Endometrial microvascular endothelial cells (primary cell): ENCODE results near the gene C5orf22. TPM values are rescaled to one million over a fixed set of nuclear protein-coding genes. Genes with fewer than 3 reads are reported as not detected.
"Not testable (repeated sequence)": the region's sequence is repeated elsewhere in the genome, so short reads cannot be mapped to it uniquely, and the experiment has no call there.

Experiments
- in situ Hi-C: cut with HindIII; loops from 2 replicates; pipeline ENCODE4 v1.10.0; 2017; ENCODE audit warnings: low sequenced_read_pairs, low pct_unique_long_range_greater_than_20kb; ENCODE audit errors: inconsistent ontology term
- total RNA-seq: library from RNA; depleted of rRNA; stranded (reverse); fragments of >200 nt; gene quantifications from one replicate; pipeline ENCODE4 v1.2.3, GENCODE V29; 2015; ENCODE audit errors: inconsistent ontology term

The C5orf22 gene
- total RNA-seq, 1 donor from 2014 or later, result 12.7 TPM

DNA sequence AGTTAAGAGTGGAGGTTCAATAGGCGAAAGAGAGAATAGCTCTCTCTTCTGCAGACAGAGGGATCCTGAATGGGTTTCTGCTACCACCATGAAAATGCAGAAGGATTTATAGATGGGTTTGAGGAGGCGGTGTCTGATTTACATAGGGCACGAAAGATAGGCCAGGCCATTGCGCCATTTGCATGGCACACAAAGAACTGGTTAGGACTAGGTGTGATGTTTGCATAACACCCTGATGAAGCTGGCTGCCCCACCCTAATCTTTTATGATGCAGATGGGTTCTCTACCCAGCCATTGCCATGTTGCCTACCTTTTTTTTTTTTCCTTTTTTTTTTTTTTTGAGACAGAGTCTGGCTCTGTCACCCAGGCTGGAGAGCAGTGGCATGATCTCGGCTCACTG lies 55.4 kb downstream of the C5orf22 start:
- in situ Hi-C loops, result no loop called here

DNA sequence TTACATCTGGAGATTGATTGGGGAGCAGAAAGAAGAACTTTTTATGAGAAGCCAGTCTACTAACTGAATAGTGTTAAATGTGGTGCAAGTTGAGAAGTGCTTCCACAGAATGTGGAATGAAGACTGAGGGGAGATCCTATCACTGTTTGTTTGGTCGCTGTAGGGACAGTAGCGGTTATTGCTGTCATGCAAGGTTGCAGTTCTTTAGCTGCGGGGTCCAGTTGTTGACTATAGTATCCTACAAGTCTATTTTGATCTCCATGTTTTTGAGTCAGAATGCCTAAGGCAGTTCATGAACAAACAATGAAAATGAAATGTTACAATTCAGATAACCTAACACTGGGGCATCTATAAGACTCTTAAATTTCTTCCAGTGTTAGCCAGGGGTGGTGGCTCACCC lies 61.6 kb downstream of the C5orf22 start:
- in situ Hi-C loops, result no loop called here

DNA sequence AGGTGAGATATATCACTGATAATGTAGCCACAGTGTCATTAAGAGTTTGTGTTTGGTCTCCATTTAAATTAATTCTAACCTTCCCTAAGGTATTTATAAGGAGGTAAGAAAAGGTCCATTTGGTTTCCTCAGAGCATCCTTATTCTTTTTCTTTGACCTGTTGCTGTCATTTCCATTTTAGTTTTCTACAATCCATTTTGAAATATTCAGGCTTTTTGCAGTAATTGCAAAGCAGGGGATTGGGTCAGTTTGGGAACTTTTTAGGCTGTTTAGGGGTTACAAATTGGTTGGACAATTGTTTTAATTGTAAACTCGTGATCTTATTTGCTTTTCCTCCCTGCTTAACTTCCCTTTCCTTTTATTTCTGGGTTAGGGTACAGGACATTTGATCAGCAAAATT lies 64.3 kb downstream of the C5orf22 start:
- in situ Hi-C loops, result no loop called here

DNA sequence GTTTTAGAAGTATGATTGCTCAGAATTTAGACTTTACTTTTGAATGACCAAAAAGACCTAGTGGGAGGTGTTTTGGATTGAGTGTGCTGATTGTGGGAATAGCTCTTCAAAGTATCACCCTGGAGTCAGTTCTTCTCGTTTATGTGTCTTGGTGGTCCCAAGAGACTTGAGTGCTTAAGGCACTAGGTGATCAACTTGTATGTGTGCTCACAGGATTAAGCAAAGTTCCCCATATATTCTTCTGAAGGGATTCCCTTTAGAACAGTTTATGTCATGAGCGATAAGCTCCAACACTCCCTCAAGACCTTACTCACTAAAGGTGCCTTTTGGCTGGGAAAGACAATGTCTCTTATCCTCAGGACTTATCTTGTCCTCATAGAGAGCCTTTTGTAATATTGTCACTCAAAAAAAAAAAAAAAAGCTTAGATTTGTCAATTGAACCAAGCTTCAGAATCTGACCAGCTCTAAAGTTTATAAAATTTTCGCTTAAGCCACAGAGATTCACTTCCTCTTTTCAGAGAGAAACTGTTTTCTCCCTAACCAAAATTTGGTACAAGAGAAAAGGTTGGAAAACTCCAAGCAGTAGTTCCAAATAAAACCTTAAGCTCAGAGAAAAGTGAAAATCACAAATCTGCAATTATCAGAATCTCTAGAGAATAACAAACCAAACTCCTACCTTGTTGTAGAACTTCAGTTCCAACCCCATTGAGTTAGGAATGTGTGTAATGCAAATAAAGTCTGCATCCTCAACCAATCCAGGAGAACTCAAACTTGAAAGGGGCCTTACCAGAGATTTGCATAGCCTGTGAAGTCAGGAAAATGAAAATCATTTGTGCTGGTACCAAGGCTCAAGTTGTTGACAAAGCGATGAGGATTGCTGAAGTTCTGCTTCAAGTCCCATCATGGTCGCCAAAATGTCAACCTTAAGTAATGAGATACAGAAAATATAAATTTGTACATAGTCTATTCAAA lies 66.8 kb downstream of the C5orf22 start:
- in situ Hi-C loops, result no loop called here

DNA sequence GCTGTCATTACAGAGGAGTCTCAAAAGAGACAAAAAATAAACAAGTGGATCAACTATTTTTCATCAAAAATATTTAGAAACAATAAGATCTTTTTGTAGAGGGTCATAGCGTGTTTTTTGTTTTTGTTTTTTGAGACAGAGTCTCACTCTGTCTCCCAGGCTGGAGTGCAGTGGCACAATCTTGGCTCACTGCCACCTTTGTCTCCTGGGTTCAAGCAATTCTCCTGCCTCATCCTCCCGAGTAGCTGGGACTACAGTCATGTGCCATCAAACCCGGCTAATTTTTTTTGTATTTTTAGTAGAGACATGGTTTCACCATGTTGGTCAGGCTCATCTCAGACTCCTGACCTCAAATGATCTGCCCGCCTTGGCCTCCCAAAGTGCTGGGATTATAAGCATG lies 70.2 kb downstream of the C5orf22 start:
- in situ Hi-C loops, result not testable (repeated sequence)

DNA sequence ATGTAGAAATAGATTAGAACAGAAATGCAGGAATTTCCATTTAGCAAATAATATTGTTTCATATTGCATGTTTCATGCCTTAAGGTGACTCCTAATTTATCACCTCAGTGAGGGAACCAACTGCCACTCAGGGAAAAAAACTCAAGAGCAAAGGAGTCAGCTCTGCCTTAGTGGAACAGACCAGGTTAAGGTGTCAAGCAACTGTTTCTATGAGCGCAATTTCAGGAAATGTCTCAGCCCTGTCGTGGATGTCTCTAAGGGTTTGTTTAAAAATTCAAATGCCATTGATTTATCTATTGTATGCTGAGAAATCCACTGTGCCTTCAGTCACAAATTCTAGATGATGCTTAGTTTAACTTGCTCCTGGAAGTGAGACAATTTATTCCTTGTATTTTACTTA lies 72.1 kb downstream of the C5orf22 start:
- in situ Hi-C loops, result no loop called here

DNA sequence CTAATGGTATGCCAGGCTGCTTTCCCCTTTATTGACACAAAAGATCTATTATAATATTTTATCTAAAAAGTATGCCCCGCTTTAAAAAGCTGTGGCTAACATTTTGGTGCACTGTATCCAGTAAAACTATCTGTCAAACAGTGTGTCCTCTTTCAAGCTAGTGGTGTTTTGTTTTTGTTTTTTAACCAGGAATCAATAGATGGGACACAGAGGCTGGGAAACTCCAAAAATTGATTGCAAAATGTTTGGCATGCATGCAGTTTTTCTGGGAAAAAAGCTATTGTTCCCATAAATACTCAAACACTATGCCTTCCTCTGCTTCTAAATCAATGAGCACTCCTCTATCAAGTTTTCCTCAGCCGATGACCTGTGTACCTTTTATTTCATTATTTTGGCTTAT lies 72.5 kb downstream of the C5orf22 start:
- in situ Hi-C loops, result no loop called here

Other genes with a start within 250 kb of the C5orf22 start
- gene DROSHA, start 208 bp upstream of the C5orf22 start, total RNA-seq, result 35.7 TPM
- gene PDZD2, start 106.8 kb downstream of the C5orf22 start, total RNA-seq, result 5.4 TPM